Muscle layer of duodenum (tissue), 2 donors: ENCODE data around the gene TEDC1.

Experiments used
- H3K27ac ChIP-seq: one replicate; pipeline ENCODE4 v1.7.0; 2013; ENCODE audit warnings: mild to moderate bottlenecking, low read length
- H3K27me3 ChIP-seq: one replicate; pipeline ENCODE4 v1.7.0; 2013; ENCODE audit warnings: low read depth, mild to moderate bottlenecking, control low read depth, low read length
- H3K36me3 ChIP-seq, 2 donors: one replicate each; pipeline ENCODE4 v1.7.0; 2013; ENCODE audit warnings: low read length in 2 of 2, control low read depth in 1 of 2, mild to moderate bottlenecking in 1 of 2; ENCODE audit not compliant: insufficient read depth in 2 of 2, control insufficient read depth in 1 of 2
- H3K4me1 ChIP-seq, 2 donors: one replicate each; pipeline ENCODE4 v1.7.0; 2013; ENCODE audit warnings: low read length in 2 of 2, mild to moderate bottlenecking in 2 of 2, control low read depth in 1 of 2, moderate library complexity in 1 of 2; ENCODE audit not compliant: insufficient read depth in 2 of 2, control insufficient read depth in 1 of 2
- H3K4me3 ChIP-seq, 2 donors: one replicate each; pipeline ENCODE4 v1.7.0; 2013; ENCODE audit warnings: low read length in 2 of 2, low read depth in 1 of 2, mild to moderate bottlenecking in 1 of 2
- H3K9me3 ChIP-seq, 2 donors: one replicate each; pipeline ENCODE4 v1.7.0; 2013; ENCODE audit warnings: low read length in 2 of 2, control low read depth in 1 of 2, mild to moderate bottlenecking in 1 of 2; ENCODE audit not compliant: control insufficient read depth in 1 of 2
- donor health status: healthy.

Gene TEDC1

GRCh38 chr14:105527381-105527825, 36.4 kb downstream of the TEDC1 start:
- Histone ChIP-seq H3K4me3 (peak overlapping the region in 1 of 2 donors; percentile 75), H3K4me1 (peaks cover 0 to 33% of the 10 kb centered on the region in 2 donors), H3K9me3 (no peaks in the 10 kb centered on the region), H3K36me3 (no peaks in the 10 kb centered on the region), H3K27me3 (no peaks in the 10 kb centered on the region), H3K27ac (no peak overlapping the region)

GRCh38 chr14:105527826-105528585, 37.0 kb downstream of the TEDC1 start:
- H3K4me1 ChIP-seq = peaks cover 0 to 33% of the 10 kb centered on the region in 2 donors
- H3K4me3 ChIP-seq = peak overlapping the region; percentile 55 to 75
- H3K36me3 ChIP-seq = no peaks in the 10 kb centered on the region
- no peak overlapping the region for H3K27ac ChIP-seq
- no peaks in the 10 kb centered on the region for H3K9me3 ChIP-seq
- H3K27me3 ChIP-seq = no peaks in the 10 kb centered on the region

- H3K27ac ChIP-seq = no peak overlapping the region
- no peaks in the 10 kb centered on the region for H3K27me3 ChIP-seq
- no peaks in the 10 kb centered on the region for H3K36me3 ChIP-seq
- H3K4me1 ChIP-seq = peaks cover 0 to 33% of the 10 kb centered on the region in 2 donors
- peak overlapping the region; percentile 55 to 75 for H3K4me3 ChIP-seq
- no peaks in the 10 kb centered on the region for H3K9me3 ChIP-seq
These were observed 37.7 kb downstream of the TEDC1 start for GRCh38 chr14:105528586-105529318.

- peak overlapping the region in 1 of 2 donors; percentile 75 for H3K4me3 ChIP-seq
- H3K27ac ChIP-seq = no peak overlapping the region
- H3K36me3 ChIP-seq = no peaks in the 10 kb centered on the region
- H3K9me3 ChIP-seq = no peaks in the 10 kb centered on the region
- peaks cover 0 to 33% of the 10 kb centered on the region in 2 donors for H3K4me1 ChIP-seq
- no peaks in the 10 kb centered on the region for H3K27me3 ChIP-seq
These were observed 38.2 kb downstream of the TEDC1 start for GRCh38 chr14:105529319-105529568.

GRCh38 chr14:105529569-105530284, 38.7 kb downstream of the TEDC1 start:
- Histone ChIP-seq H3K27me3 (no peaks in the 10 kb centered on the region), H3K36me3 (no peaks in the 10 kb centered on the region), H3K9me3 (no peaks in the 10 kb centered on the region), H3K4me1 (peaks cover 0 to 33% of the 10 kb centered on the region in 2 donors), H3K27ac (no peak overlapping the region), H3K4me3 (peak overlapping the region in 1 of 2 donors; percentile 75)

GRCh38 chr14:105530285-105531087, 39.4 kb downstream of the TEDC1 start:
- H3K4me1 ChIP-seq = peaks cover 0 to 33% of the 10 kb centered on the region in 2 donors
- H3K27me3 ChIP-seq = no peaks in the 10 kb centered on the region
- no peak overlapping the region for H3K4me3 ChIP-seq
- no peaks in the 10 kb centered on the region for H3K36me3 ChIP-seq
- no peak overlapping the region for H3K27ac ChIP-seq
- no peaks in the 10 kb centered on the region for H3K9me3 ChIP-seq

- Histone ChIP-seq H3K27ac (no peak overlapping the region), H3K9me3 (no peaks in the 10 kb centered on the region), H3K27me3 (no peaks in the 10 kb centered on the region), H3K4me1 (peaks cover 0 to 28% of the 10 kb centered on the region in 2 donors), H3K36me3 (no peaks in the 10 kb centered on the region), H3K4me3 (no peak overlapping the region)
These were observed 40.2 kb downstream of the TEDC1 start for GRCh38 chr14:105531088-105531893.

GRCh38 chr14:105531894-105532623, 41.0 kb downstream of the TEDC1 start:
- H3K27ac ChIP-seq = no peak overlapping the region
- H3K27me3 ChIP-seq = no peaks in the 10 kb centered on the region
- H3K4me1 ChIP-seq = peaks cover 0 to 24% of the 10 kb centered on the region in 2 donors
- no peak overlapping the region for H3K4me3 ChIP-seq
- H3K36me3 ChIP-seq = no peaks in the 10 kb centered on the region
- H3K9me3 ChIP-seq = no peaks in the 10 kb centered on the region

- no peak overlapping the region for H3K27ac ChIP-seq
- no peaks in the 10 kb centered on the region for H3K27me3 ChIP-seq
- no peaks in the 10 kb centered on the region for H3K36me3 ChIP-seq
- no peak overlapping the region for H3K4me3 ChIP-seq
- peaks cover 0 to 17% of the 10 kb centered on the region in 2 donors for H3K4me1 ChIP-seq
- no peaks in the 10 kb centered on the region for H3K9me3 ChIP-seq
These were observed 41.7 kb downstream of the TEDC1 start for GRCh38 chr14:105532735-105533141.

- H3K9me3 ChIP-seq = no peaks in the 10 kb centered on the region
- H3K4me1 ChIP-seq = peaks cover 0 to 13% of the 10 kb centered on the region in 2 donors
- H3K27ac ChIP-seq = no peak overlapping the region
- H3K27me3 ChIP-seq = no peaks in the 10 kb centered on the region
- H3K36me3 ChIP-seq = no peaks in the 10 kb centered on the region
- no peak overlapping the region for H3K4me3 ChIP-seq
These were observed 42.3 kb downstream of the TEDC1 start for GRCh38 chr14:105533391-105533790.
